Vagina (tissue), 2 donors: ENCODE measurements around the gene TMEM248.

Experiments
- CTCF ChIP-seq, 3 experiments: fragments of 450-650 bp in 2 of 3; fragments of 200-600 bp in 1 of 3; sonication (generic) in 1 of 3; IDR thresholded peaks; one replicate each; pipeline ENCODE4 v1.5.1; 2017 to 2019; ENCODE audit warnings: antibody characterized with exemption in 3 of 3, mild to moderate bottlenecking in 2 of 3, moderate library complexity in 2 of 3
- POLR2A ChIP-seq, 2 donors: fragments of 450-650 bp; IDR thresholded peaks; one replicate each; pipeline ENCODE4 v1.6.1; 2017; ENCODE audit warnings: antibody characterized with exemption in 2 of 2, mild to moderate bottlenecking in 2 of 2, moderate library complexity in 2 of 2

GRCh38 chr7:66904063-66904593 lies 16.9 kb upstream of the TMEM248 start:
- TF ChIP-seq CTCF (IDR thresholded peaks at IDR 0.05) = no peak
- TF ChIP-seq POLR2A (IDR thresholded peaks at IDR 0.05) = no peak
